IPS DF 6.9 (cell line): ENCODE data around the gene IL17RB.

Source experiments
- DNase-seq: peaks from one replicate; pipeline ENCODE4 v3.0.0-alpha.2; 2013; ENCODE audit warnings: low read depth, low spot score
- H3K27ac ChIP-seq: one replicate; pipeline ENCODE4 v1.5.1; 2013; ENCODE audit warnings: low read length, control low read depth
- H3K27me3 ChIP-seq: 2 replicates; pipeline ENCODE4 v1.6.1; 2013; ENCODE audit warnings: mild to moderate bottlenecking, low read length; ENCODE audit not compliant: control insufficient read depth, insufficient read depth
- H3K36me3 ChIP-seq: 2 replicates; pipeline ENCODE4 v1.6.1; 2013; ENCODE audit warnings: low read length; ENCODE audit not compliant: control insufficient read depth, insufficient read depth
- H3K4me1 ChIP-seq: 2 replicates; pipeline ENCODE4 v1.6.1; 2013; ENCODE audit warnings: low read length; ENCODE audit not compliant: control insufficient read depth, insufficient read depth
- H3K4me3 ChIP-seq: 2 replicates; pipeline ENCODE4 v1.5.1; 2013; ENCODE audit warnings: mild to moderate bottlenecking, low read length
- H3K9me3 ChIP-seq: 2 replicates; pipeline ENCODE4 v1.6.1; 2013; ENCODE audit warnings: low read length, inconsistent platforms; ENCODE audit not compliant: control insufficient read depth, insufficient read depth
- WGBS: extraction: QIAGEN DNeasy Blood & Tissue Kit; methylation state at CpG from one replicate; pipeline ENCODE4 v1.1.7; 2013; ENCODE audit warnings: mixed read lengths, missing lambda C conversion rate; ENCODE audit not compliant: insufficient read length, insufficient coverage; 5-methylcytosine and 5-hydroxymethylcytosine counted together

Gene IL17RB

GRCh38 chr3:53804697-53805462, 41.5 kb upstream of the IL17RB start:
- H3K27ac ChIP-seq, result no peak overlapping the region
- H3K9me3 ChIP-seq, result no peaks in the 10 kb centered on the region
- no CpG with 5 or more reads among the region's 14 CpGs for WGBS
- no peak overlapping the region for H3K4me3 ChIP-seq
- H3K27me3 ChIP-seq, result no peaks in the 10 kb centered on the region
- DNase-seq, result no peak
- no peaks in the 10 kb centered on the region; the same call in 1 of the 2 replicates for H3K4me1 ChIP-seq
- no peaks in the 10 kb centered on the region for H3K36me3 ChIP-seq

- 98% methylated on average over 3 of the region's 4 CpGs for WGBS
- no peaks in the 10 kb centered on the region for H3K27me3 ChIP-seq
- no peak for DNase-seq
- H3K9me3 ChIP-seq, result no peaks in the 10 kb centered on the region
- H3K36me3 ChIP-seq, result no peaks in the 10 kb centered on the region
- H3K27ac ChIP-seq, result no peak overlapping the region
- no peaks in the 10 kb centered on the region; the same call in 1 of the 2 replicates for H3K4me1 ChIP-seq
- no peak overlapping the region for H3K4me3 ChIP-seq
Observed at GRCh38 chr3:53805463-53806159, 40.8 kb upstream of the IL17RB start.

GRCh38 chr3:53806182-53807116, 39.9 kb upstream of the IL17RB start:
- Histone ChIP-seq H3K4me3 (no peak overlapping the region), H3K27ac (no peak overlapping the region), H3K36me3 (no peaks in the 10 kb centered on the region), H3K27me3 (no peaks in the 10 kb centered on the region), H3K4me1 (no peaks in the 10 kb centered on the region; the same call in 1 of the 2 replicates), H3K9me3 (no peaks in the 10 kb centered on the region)
- DNase-seq, result no peak
- WGBS, result no CpG with 5 or more reads among the region's 10 CpGs

GRCh38 chr3:53807117-53807810, 39.1 kb upstream of the IL17RB start:
- WGBS, result no CpG with 5 or more reads among the region's 15 CpGs
- no peak overlapping the region for H3K4me3 ChIP-seq
- no peaks in the 10 kb centered on the region for H3K9me3 ChIP-seq
- H3K27me3 ChIP-seq, result no peaks in the 10 kb centered on the region
- H3K4me1 ChIP-seq, result no peaks in the 10 kb centered on the region; the same call in 1 of the 2 replicates
- DNase-seq, result no peak
- no peaks in the 10 kb centered on the region for H3K36me3 ChIP-seq
- H3K27ac ChIP-seq, result no peak overlapping the region

GRCh38 chr3:53808496-53808895, 37.9 kb upstream of the IL17RB start:
- no CpG with 5 or more reads among the region's 13 CpGs for WGBS
- Histone ChIP-seq H3K9me3 (no peaks in the 10 kb centered on the region), H3K4me3 (no peak overlapping the region), H3K4me1 (no peaks in the 10 kb centered on the region; the same call in 1 of the 2 replicates), H3K27ac (no peak overlapping the region), H3K27me3 (no peaks in the 10 kb centered on the region), H3K36me3 (no peaks in the 10 kb centered on the region)
- no peak for DNase-seq

GRCh38 chr3:53809267-53809666, 37.1 kb upstream of the IL17RB start:
- no CpG with 5 or more reads among the region's 12 CpGs for WGBS
- DNase-seq, result no peak
- Histone ChIP-seq H3K27ac (no peak overlapping the region), H3K36me3 (no peaks in the 10 kb centered on the region), H3K27me3 (no peaks in the 10 kb centered on the region), H3K4me3 (no peak overlapping the region), H3K4me1 (no peaks in the 10 kb centered on the region), H3K9me3 (no peaks in the 10 kb centered on the region)

GRCh38 chr3:53809764-53810400, 36.5 kb upstream of the IL17RB start:
- no peaks in the 10 kb centered on the region for H3K4me1 ChIP-seq
- no peaks in the 10 kb centered on the region for H3K36me3 ChIP-seq
- no peaks in the 10 kb centered on the region for H3K9me3 ChIP-seq
- WGBS, result no CpG with 5 or more reads among the region's 28 CpGs
- no peak overlapping the region for H3K27ac ChIP-seq
- no peak for DNase-seq
- no peaks in the 10 kb centered on the region for H3K27me3 ChIP-seq
- no peak overlapping the region for H3K4me3 ChIP-seq

- no CpG with 5 or more reads among the region's 24 CpGs for WGBS
- Histone ChIP-seq H3K4me1 (no peaks in the 10 kb centered on the region), H3K27me3 (no peaks in the 10 kb centered on the region), H3K4me3 (no peak overlapping the region), H3K9me3 (no peaks in the 10 kb centered on the region), H3K36me3 (no peaks in the 10 kb centered on the region), H3K27ac (no peak overlapping the region)
- no peak for DNase-seq
Observed at GRCh38 chr3:53811143-53811927, 35.0 kb upstream of the IL17RB start.

- no peak overlapping the region for H3K27ac ChIP-seq
- H3K27me3 ChIP-seq, result no peaks in the 10 kb centered on the region
- no peak for DNase-seq
- H3K9me3 ChIP-seq, result no peaks in the 10 kb centered on the region
- H3K4me3 ChIP-seq, result no peak overlapping the region
- H3K4me1 ChIP-seq, result no peaks in the 10 kb centered on the region
- peaks cover 4% of the 10 kb centered on the region; the same call in 1 of the 2 replicates for H3K36me3 ChIP-seq
- no CpG with 5 or more reads among the region's 4 CpGs for WGBS
Observed at GRCh38 chr3:53812434-53812833, 33.9 kb upstream of the IL17RB start.
